ENCODE data around the gene LARP4B.
"Not testable (repeated sequence)": the region's sequence is repeated elsewhere in the genome, so short reads cannot be mapped to it uniquely, and the experiment has no call there.

Gene LARP4B

GRCh38 chr10:786633-787474 is 144.7 kb downstream of the LARP4B start:
- DNase-seq (ENCODE audit: low spot score) = no peak

- DNase-seq (ENCODE audit: low spot score) = no peak
Observed at GRCh38 chr10:785861-786214, 145.7 kb downstream of the LARP4B start.

GRCh38 chr10:785089-785860 is 146.2 kb downstream of the LARP4B start:
- DNase-seq (ENCODE audit: low spot score) = no peak

GRCh38 chr10:784403-785088 is 147.0 kb downstream of the LARP4B start:
- peak; percentile 39 for DNase-seq (ENCODE audit: low spot score)

GRCh38 chr10:782751-783648 is 148.5 kb downstream of the LARP4B start:
- DNase-seq (ENCODE audit: low spot score) = no peak

GRCh38 chr10:780536-781524 is 150.7 kb downstream of the LARP4B start:
- DNase-seq (ENCODE audit: low spot score) = no peak

GRCh38 chr10:778626-779330 is 152.7 kb downstream of the LARP4B start:
- DNase-seq (ENCODE audit: low spot score) = no peak

GRCh38 chr10:777913-778479 is 153.5 kb downstream of the LARP4B start:
- no peak for DNase-seq (ENCODE audit: low spot score)

- DNase-seq (ENCODE audit: low spot score) = no peak
Observed at GRCh38 chr10:776772-777171, 154.7 kb downstream of the LARP4B start.

GRCh38 chr10:775245-776075 is 156.0 kb downstream of the LARP4B start:
- DNase-seq (ENCODE audit: low spot score) = no peak

- no peak for DNase-seq (ENCODE audit: low spot score)
Observed at GRCh38 chr10:774661-775244, 156.8 kb downstream of the LARP4B start.

GRCh38 chr10:774223-774622 is 157.3 kb downstream of the LARP4B start:
- DNase-seq (ENCODE audit: low spot score) = no peak

GRCh38 chr10:773562-774161 is 157.8 kb downstream of the LARP4B start:
- no peak for DNase-seq (ENCODE audit: low spot score)

GRCh38 chr10:772227-772637 is 159.3 kb downstream of the LARP4B start:
- DNase-seq (ENCODE audit: low spot score) = no peak

- DNase-seq (ENCODE audit: low spot score) = no peak
Observed at GRCh38 chr10:771647-772046, 159.9 kb downstream of the LARP4B start.

GRCh38 chr10:770975-771374 is 160.5 kb downstream of the LARP4B start:
- no peak for DNase-seq (ENCODE audit: low spot score)

GRCh38 chr10:770048-770712 is 161.3 kb downstream of the LARP4B start:
- DNase-seq (ENCODE audit: low spot score) = not testable (repeated sequence)

Measured in LoVo (cell line).